Prostate gland (tissue), 2 donors: ENCODE measurements around the gene RCOR3.

Experiments
- POLR2A ChIP-seq: fragments of 450-650 bp; IDR thresholded peaks from one replicate; pipeline ENCODE4 v1.6.1; 2016; ENCODE audit warnings: antibody characterized with exemption, mild to moderate bottlenecking
- POLR2AphosphoS5 ChIP-seq: sonication (generic); formaldehyde crosslinking; IDR thresholded peaks from one replicate; pipeline ENCODE4 v1.6.1; 2017; ENCODE audit warnings: antibody characterized with exemption
- TF ChIP-seq, protein P1 (sequence below), 4 experiments: fragments of 200-600 bp in 2 of 4; fragments of 450-650 bp in 2 of 4; sonication (generic) in 2 of 4; IDR thresholded peaks; 1 replicate in 3 of 4; 2 replicates in 1 of 4; pipeline ENCODE4 v1.5.1; 2016 to 2019; ENCODE audit warnings: antibody characterized with exemption in 4 of 4, mild to moderate bottlenecking in 2 of 4, moderate library complexity in 2 of 4

DNA sequence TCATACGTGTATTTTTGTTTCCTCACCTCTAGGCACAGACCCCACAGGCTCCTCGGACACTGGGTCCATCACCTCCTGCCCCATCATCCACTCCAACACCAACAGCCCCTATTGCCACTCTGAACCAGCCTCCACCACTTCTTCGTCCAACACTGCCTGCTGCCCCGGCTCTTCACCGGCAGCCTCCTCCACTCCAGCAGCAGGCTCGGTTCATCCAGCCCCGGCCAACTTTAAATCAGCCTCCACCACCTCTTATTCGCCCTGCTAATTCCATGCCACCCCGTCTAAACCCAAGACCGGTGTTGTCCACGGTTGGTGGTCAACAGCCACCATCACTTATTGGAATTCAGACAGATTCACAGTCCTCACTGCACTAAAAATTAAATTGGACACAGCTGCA is 54.2 kb downstream of the RCOR3 start:
- no peak for TF ChIP-seq POLR2A
- TF ChIP-seq, protein P1, sequence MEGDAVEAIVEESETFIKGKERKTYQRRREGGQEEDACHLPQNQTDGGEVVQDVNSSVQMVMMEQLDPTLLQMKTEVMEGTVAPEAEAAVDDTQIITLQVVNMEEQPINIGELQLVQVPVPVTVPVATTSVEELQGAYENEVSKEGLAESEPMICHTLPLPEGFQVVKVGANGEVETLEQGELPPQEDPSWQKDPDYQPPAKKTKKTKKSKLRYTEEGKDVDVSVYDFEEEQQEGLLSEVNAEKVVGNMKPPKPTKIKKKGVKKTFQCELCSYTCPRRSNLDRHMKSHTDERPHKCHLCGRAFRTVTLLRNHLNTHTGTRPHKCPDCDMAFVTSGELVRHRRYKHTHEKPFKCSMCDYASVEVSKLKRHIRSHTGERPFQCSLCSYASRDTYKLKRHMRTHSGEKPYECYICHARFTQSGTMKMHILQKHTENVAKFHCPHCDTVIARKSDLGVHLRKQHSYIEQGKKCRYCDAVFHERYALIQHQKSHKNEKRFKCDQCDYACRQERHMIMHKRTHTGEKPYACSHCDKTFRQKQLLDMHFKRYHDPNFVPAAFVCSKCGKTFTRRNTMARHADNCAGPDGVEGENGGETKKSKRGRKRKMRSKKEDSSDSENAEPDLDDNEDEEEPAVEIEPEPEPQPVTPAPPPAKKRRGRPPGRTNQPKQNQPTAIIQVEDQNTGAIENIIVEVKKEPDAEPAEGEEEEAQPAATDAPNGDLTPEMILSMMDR (IDR thresholded peaks at IDR 0.05) = no peak
- no peak for TF ChIP-seq POLR2AphosphoS5
